Mesendoderm (in vitro differentiated cells): ENCODE data around the gene OCA2.
"Not testable (repeated sequence)": the region's sequence is repeated elsewhere in the genome, so short reads cannot be mapped to it uniquely, and the experiment has no call there.

Source experiments
- DNase-seq: peaks from one replicate; pipeline ENCODE4 v3.0.0; 2013
- H2AK5ac ChIP-seq: 2 replicates; pipeline ENCODE4 v1.6.1; 2013; ENCODE audit warnings: low read length, inconsistent platforms
- H2BK120ac ChIP-seq: 2 replicates; pipeline ENCODE4 v1.6.1; 2013; ENCODE audit warnings: low read depth, mild to moderate bottlenecking, low read length, moderate library complexity, mixed read lengths
- H2BK15ac ChIP-seq: replicated peaks from 2 replicates; pipeline ENCODE4 v1.6.1; 2013; ENCODE audit warnings: low read depth, mild to moderate bottlenecking, moderate library complexity
- H2BK5ac ChIP-seq: 2 replicates; pipeline ENCODE4 v1.6.1; 2013; ENCODE audit warnings: low read length, inconsistent platforms
- H3K18ac ChIP-seq: 2 replicates; pipeline ENCODE4 v1.6.1; 2013; ENCODE audit warnings: mild to moderate bottlenecking, low read length, mixed read lengths
- H3K23ac ChIP-seq: one replicate; pipeline ENCODE4 v1.6.1; 2013; ENCODE audit warnings: low read length
- H3K27ac ChIP-seq: 2 replicates; pipeline ENCODE4 v1.5.1; 2013; ENCODE audit warnings: low read depth, mild to moderate bottlenecking, inconsistent platforms, low read length, moderate library complexity
- H3K27me3 ChIP-seq: 2 replicates; pipeline ENCODE4 v1.6.1; 2013; ENCODE audit warnings: low read length, control low read depth, mild to moderate bottlenecking, inconsistent platforms; ENCODE audit not compliant: insufficient read depth, poor library complexity
- H3K36me3 ChIP-seq: 2 replicates; pipeline ENCODE4 v1.6.1; 2013; ENCODE audit warnings: low read length, inconsistent platforms; ENCODE audit not compliant: control insufficient read depth, insufficient read depth
- H3K4ac ChIP-seq: one replicate; pipeline ENCODE4 v1.6.1; 2013; ENCODE audit warnings: low read depth, mild to moderate bottlenecking, low read length, moderate library complexity
- H3K4me1 ChIP-seq: 2 replicates; pipeline ENCODE4 v1.6.1; 2013; ENCODE audit warnings: low read depth, low read length, inconsistent platforms; ENCODE audit not compliant: control insufficient read depth
- H3K4me2 ChIP-seq: 2 replicates; pipeline ENCODE4 v1.6.1; 2013; ENCODE audit warnings: low read length
- H3K4me3 ChIP-seq: 2 replicates; pipeline ENCODE4 v1.5.1; 2013; ENCODE audit warnings: mild to moderate bottlenecking, low read length
- H3K56ac ChIP-seq: one replicate; pipeline ENCODE4 v1.6.1; 2013; ENCODE audit warnings: low read length
- H3K79me1 ChIP-seq: 2 replicates; pipeline ENCODE4 v1.6.1; 2013; ENCODE audit warnings: low read length, inconsistent platforms
- H3K79me2 ChIP-seq: 2 replicates; pipeline ENCODE4 v1.6.1; 2013; ENCODE audit warnings: mild to moderate bottlenecking, low read length; ENCODE audit not compliant: control insufficient read depth, insufficient read depth
- H3K9ac ChIP-seq: 2 replicates; pipeline ENCODE4 v1.6.1; 2013; ENCODE audit warnings: low read length, inconsistent platforms
- H4K5ac ChIP-seq: one replicate; pipeline ENCODE4 v1.6.1; 2013; ENCODE audit warnings: low read length
- H4K8ac ChIP-seq: one replicate; pipeline ENCODE4 v1.6.1; 2013; ENCODE audit warnings: low read depth, mild to moderate bottlenecking, control low read depth, low read length, moderate library complexity
- WGBS: extraction: QIAGEN DNeasy Blood & Tissue Kit; methylation state at CpG from one replicate; pipeline ENCODE4 v1.1.7; 2013; ENCODE audit warnings: low lambda C conversion rate, missing lambda C conversion rate; ENCODE audit not compliant: insufficient coverage; ENCODE audit errors: extremely low coverage; 5-methylcytosine and 5-hydroxymethylcytosine counted together

OCA2 gene

DNA sequence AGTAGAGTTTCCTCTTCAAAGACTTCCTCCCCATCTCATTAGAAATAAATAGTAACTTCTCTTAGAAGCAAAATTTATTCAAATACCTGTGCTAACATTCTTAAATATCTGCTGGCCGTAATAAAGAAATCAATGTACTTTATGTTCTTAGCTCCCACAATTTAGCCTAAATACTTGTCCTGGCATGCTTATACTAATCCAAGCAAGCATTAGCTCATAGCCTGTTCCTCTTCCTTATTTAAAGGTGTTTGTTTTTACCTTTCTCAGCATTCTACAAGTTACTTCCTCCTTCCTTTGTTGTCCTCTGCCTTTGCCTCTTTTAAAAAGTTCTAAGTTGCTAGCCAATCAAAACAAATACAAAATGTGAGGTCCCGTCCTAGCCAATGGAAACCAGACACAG is 90.9 kb downstream of the OCA2 start:
- not testable (repeated sequence) for H3K23ac ChIP-seq, H2BK15ac ChIP-seq, H3K36me3 ChIP-seq, H3K56ac ChIP-seq, H3K18ac ChIP-seq, DNase-seq, H3K9ac ChIP-seq, H2AK5ac ChIP-seq, H3K27ac ChIP-seq, H3K27me3 ChIP-seq, H4K5ac ChIP-seq, H3K4me3 ChIP-seq, H3K79me2 ChIP-seq, H3K79me1 ChIP-seq, H3K4me2 ChIP-seq, H3K4ac ChIP-seq, H3K4me1 ChIP-seq, H2BK120ac ChIP-seq, H4K8ac ChIP-seq, H2BK5ac ChIP-seq
- WGBS: no CpG with 5 or more reads among the region's 2 CpGs

DNA sequence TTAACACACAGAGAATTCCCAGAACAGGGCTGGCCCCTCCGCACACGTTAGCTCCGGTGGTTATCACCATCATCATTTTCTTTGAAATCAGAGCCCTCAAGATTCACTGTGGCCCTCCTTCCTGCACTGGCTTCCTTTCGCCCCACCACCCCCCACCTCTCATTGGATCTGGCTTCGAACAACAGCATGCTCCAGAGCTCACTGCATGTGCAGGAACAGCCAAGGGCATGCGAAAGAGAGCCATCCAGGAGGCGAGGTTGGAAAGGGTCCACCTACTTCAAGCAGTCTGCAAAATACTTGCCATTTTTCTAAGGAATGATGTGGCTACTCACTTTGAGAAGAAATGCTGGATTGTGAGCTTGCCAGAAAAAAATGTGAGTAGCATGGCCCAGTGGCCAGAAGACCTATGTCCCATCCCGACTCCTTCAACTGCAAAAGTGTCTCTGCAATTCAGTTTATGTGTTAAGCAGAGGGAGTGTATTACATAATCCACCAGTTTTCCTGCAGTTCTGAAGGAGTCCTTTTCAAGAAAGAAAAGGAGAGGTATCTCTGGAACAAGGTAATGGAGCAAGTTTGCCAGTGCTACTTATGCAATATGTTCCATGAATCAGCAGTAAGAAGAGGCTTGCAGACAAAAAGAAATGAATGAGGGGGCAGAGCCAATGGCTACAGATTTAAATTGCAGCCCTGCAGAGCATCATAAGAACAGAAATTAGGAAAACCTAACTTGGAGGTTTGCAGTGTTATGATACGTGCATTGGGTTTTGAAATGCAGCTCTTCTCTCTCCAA is 92.8 kb downstream of the OCA2 start:
- H3K79me2 ChIP-seq: no peaks in the 10 kb centered on the region
- no peak overlapping the region for H4K8ac ChIP-seq
- no peak overlapping the region for H2BK120ac ChIP-seq
- H3K4me2 ChIP-seq: no peak overlapping the region
- H3K18ac ChIP-seq: no peak overlapping the region
- no peak overlapping the region for H4K5ac ChIP-seq
- no peaks in the 10 kb centered on the region for H3K79me1 ChIP-seq
- no peak overlapping the region for H3K56ac ChIP-seq
- H3K9ac ChIP-seq: no peak overlapping the region
- H3K23ac ChIP-seq: no peak overlapping the region
- H3K4me3 ChIP-seq: no peak overlapping the region
- H3K36me3 ChIP-seq: no peaks in the 10 kb centered on the region
- WGBS: no CpG with 5 or more reads among the region's 9 CpGs
- H3K4ac ChIP-seq: no peak overlapping the region
- no peak overlapping the region for H2BK15ac ChIP-seq
- no peak overlapping the region for H3K27ac ChIP-seq
- no peak overlapping the region for H2BK5ac ChIP-seq
- no peak for DNase-seq
- H2AK5ac ChIP-seq: no peak overlapping the region
- no peaks in the 10 kb centered on the region for H3K4me1 ChIP-seq
- H3K27me3 ChIP-seq: no peaks in the 10 kb centered on the region

DNA sequence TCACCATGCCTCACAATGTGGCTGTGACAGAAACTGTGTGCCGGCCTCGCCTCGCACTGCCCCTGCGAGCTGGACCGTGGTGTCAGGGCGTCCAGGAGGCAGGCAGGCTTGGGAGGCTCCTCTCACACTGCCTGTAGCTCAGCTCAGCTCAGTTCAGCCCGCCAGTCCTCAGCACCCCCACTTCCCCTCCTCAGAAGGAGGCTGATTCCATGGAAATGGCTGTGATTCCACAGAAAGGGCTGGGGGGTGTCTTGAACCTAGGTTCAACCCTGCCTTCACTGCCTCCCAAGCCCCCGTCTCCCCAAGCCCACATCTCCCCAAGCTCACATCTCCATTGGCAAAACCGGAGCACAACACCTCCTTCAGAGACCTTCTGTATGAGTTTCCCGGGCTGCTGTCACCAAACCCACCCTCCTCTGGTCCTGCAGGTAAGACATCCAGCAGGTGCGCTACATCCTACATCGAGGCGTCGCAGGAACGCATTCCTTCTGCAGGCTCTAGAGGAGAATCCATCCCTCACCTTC is 94.0 kb downstream of the OCA2 start:
- no peak overlapping the region for H2BK15ac ChIP-seq
- no peaks in the 10 kb centered on the region for H3K79me2 ChIP-seq
- H3K4ac ChIP-seq: no peak overlapping the region
- no peaks in the 10 kb centered on the region for H3K36me3 ChIP-seq
- no peak overlapping the region for H3K4me3 ChIP-seq
- no peak overlapping the region for H3K23ac ChIP-seq
- no peak overlapping the region for H3K9ac ChIP-seq
- no peak overlapping the region for H4K8ac ChIP-seq
- no CpG with 5 or more reads among the region's 15 CpGs for WGBS
- no peak overlapping the region for H2AK5ac ChIP-seq
- H3K4me2 ChIP-seq: no peak overlapping the region
- no peak for DNase-seq
- no peak overlapping the region for H4K5ac ChIP-seq
- no peak overlapping the region for H2BK120ac ChIP-seq
- no peaks in the 10 kb centered on the region for H3K79me1 ChIP-seq
- no peak overlapping the region for H3K56ac ChIP-seq
- H2BK5ac ChIP-seq: no peak overlapping the region
- no peaks in the 10 kb centered on the region for H3K27me3 ChIP-seq
- no peaks in the 10 kb centered on the region for H3K4me1 ChIP-seq
- H3K18ac ChIP-seq: no peak overlapping the region
- H3K27ac ChIP-seq: no peak overlapping the region

DNA sequence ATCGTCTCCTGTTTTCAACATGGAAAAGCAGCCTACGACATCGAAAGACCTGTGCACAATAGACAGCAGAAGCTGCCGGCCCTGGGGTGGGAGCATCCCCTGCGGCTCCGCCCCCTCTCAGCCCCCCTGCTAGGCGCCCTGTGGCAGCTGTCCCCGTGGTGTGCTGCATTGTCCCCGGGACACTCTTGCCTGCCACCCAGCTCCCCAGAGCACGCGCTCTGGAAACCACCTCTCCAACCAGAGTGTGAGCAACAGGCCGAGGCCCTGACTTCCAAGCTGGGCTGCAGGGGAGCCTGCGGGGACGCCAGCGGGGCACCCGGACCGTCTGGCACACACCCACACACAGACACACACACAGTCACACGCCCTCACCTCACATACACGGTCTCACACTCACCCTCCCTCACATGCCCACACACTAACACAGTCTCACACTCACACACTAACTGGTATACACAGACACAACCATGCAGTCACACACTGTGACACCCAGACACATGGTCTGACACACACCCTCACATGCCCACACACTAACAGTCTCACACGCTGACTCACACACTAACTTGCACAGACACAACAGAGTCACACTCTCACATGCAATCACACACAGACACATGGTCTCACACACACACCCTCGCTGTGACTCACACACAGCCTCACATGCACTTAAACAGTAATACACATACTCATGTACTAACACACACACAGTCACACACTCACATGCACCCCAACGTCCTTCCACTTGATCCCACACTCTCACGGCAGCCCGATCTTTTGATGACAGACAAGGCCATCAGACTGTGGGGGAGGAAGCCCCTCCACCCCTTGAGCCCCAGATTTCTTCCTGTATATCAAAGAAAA is 94.7 kb downstream of the OCA2 start:
- H3K27ac ChIP-seq: no peak overlapping the region
- H3K56ac ChIP-seq: no peak overlapping the region
- H3K23ac ChIP-seq: no peak overlapping the region
- H2AK5ac ChIP-seq: no peak overlapping the region
- H3K18ac ChIP-seq: no peak overlapping the region
- H3K4me1 ChIP-seq: no peaks in the 10 kb centered on the region
- no peak overlapping the region for H3K9ac ChIP-seq
- no peak overlapping the region for H2BK15ac ChIP-seq
- H3K79me2 ChIP-seq: no peaks in the 10 kb centered on the region
- H2BK120ac ChIP-seq: no peak overlapping the region
- no peak overlapping the region for H2BK5ac ChIP-seq
- no peak overlapping the region for H4K8ac ChIP-seq
- no peaks in the 10 kb centered on the region for H3K36me3 ChIP-seq
- no CpG with 5 or more reads among the region's 24 CpGs for WGBS
- DNase-seq: no peak
- H3K27me3 ChIP-seq: no peaks in the 10 kb centered on the region
- H3K4me2 ChIP-seq: no peak overlapping the region
- H3K79me1 ChIP-seq: no peaks in the 10 kb centered on the region
- H3K4me3 ChIP-seq: no peak overlapping the region
- no peak overlapping the region for H3K4ac ChIP-seq
- H4K5ac ChIP-seq: no peak overlapping the region

DNA sequence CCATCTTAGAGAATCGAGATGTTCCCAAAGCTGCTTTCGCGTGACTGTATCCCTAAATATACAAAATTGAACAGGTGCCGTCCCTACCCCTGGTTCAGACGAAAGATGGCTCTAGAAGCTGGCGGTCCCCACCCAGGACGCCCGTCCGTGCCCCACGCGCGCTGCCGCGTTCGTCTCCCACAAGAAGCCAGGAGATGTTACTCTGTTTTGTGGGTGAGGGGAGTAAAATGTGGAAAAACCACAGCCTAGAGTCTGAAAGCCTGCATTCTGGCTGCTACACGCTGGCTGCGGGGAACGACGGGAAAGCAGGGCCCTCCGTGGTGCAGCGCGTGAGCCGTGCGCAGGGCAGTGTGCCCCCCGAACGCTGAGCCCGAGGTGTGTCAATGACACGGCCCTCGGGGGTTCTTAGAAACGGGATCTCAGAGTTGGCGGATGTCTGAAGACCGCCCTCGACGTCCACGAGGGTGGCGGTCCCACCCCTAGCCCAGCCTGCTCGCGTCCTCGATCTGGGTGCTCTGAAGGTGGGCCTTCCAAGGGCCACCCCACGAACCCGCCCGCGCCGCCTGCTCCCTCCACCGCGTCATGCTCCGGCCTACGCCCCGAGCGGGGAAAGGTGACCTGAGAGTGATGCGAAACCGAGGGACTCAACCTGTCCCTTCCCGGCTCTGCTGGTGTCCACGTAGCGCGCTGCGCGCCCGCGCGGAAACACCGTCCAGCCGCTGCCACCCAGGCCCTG is 95.6 kb downstream of the OCA2 start:
- Histone ChIP-seq H2BK5ac (no peak overlapping the region), H3K4ac (no peak overlapping the region), H3K4me1 (no peaks in the 10 kb centered on the region), H4K8ac (no peak overlapping the region), H3K4me2 (no peak overlapping the region), H2AK5ac (no peak overlapping the region), H3K4me3 (no peak overlapping the region), H3K36me3 (no peaks in the 10 kb centered on the region), H2BK15ac (no peak overlapping the region), H3K9ac (no peak overlapping the region), H3K23ac (no peak overlapping the region), H3K56ac (no peak overlapping the region), H3K27me3 (no peaks in the 10 kb centered on the region), H3K79me2 (no peaks in the 10 kb centered on the region), H4K5ac (no peak overlapping the region), H3K18ac (no peak overlapping the region), H2BK120ac (no peak overlapping the region), H3K27ac (no peak overlapping the region), H3K79me1 (no peaks in the 10 kb centered on the region)
- no peak for DNase-seq
- no CpG with 5 or more reads among the region's 63 CpGs for WGBS
